SU-DHL-6 (cell line): ENCODE results near the gene VTA1.

Experiments
- EZH2phosphoT487 ChIP-seq: fragments of 200-600 bp; sonication (generic), shearing (Covaris generic); conservative IDR thresholded peaks from 2 replicates; pipeline ENCODE4 v1.6.1; 2018; ENCODE audit warnings: mild to moderate bottlenecking, antibody characterized with exemption, low read length, moderate library complexity, mixed read lengths
- TF ChIP-seq, protein P1 (sequence below): fragments of 200-600 bp; sonication (generic); IDR thresholded peaks from one replicate; pipeline ENCODE4 v1.5.1; 2017; ENCODE audit warnings: antibody characterized with exemption, mild to moderate bottlenecking, low read length, moderate library complexity; ENCODE audit not compliant: insufficient read depth, poor library complexity, severe bottlenecking

DNA sequence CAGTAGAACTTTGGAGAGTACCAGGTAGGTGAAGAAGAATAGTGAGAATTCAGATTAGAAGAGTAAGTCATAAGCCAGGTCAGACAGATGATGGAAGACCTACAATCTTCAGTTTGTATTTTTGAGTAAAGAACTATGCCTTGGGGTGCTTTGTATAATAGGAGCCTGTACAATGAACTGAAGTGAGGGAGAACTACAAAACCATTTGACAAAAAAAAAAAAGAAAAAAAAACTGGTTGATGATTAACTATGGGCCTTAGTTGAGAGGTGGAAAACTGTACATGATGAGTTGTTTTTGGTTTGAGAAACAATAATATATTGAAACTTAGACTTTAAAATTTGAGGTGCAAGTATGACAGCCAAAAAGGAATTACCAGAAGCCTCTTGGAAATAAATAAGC is 25.7 kb downstream of the VTA1 start:
- TF ChIP-seq, protein P1, sequence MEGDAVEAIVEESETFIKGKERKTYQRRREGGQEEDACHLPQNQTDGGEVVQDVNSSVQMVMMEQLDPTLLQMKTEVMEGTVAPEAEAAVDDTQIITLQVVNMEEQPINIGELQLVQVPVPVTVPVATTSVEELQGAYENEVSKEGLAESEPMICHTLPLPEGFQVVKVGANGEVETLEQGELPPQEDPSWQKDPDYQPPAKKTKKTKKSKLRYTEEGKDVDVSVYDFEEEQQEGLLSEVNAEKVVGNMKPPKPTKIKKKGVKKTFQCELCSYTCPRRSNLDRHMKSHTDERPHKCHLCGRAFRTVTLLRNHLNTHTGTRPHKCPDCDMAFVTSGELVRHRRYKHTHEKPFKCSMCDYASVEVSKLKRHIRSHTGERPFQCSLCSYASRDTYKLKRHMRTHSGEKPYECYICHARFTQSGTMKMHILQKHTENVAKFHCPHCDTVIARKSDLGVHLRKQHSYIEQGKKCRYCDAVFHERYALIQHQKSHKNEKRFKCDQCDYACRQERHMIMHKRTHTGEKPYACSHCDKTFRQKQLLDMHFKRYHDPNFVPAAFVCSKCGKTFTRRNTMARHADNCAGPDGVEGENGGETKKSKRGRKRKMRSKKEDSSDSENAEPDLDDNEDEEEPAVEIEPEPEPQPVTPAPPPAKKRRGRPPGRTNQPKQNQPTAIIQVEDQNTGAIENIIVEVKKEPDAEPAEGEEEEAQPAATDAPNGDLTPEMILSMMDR = no peak
- TF ChIP-seq EZH2phosphoT487 = no peak
